BJ (cell line): ENCODE data around the gene MED28. TPM values are rescaled to one million over a fixed set of nuclear protein-coding genes. Genes with fewer than 3 reads are reported as not detected.

Source experiments
- CTCF ChIA-PET: fragments of 350-600 bp; formaldehyde crosslinking; extraction: SDS; loops from one replicate; lab custom pipeline; 2021; ENCODE audit warnings: antibody characterized with exemption, inconsistent platforms; lab: Yijun Ruan, JAX
- POLR2A ChIA-PET: fragments of 300-600 bp; sonication (Branson Sonifier 250); formaldehyde crosslinking; extraction: SDS; loops from one replicate; lab custom pipeline; 2021; ENCODE audit warnings: antibody characterized with exemption; lab: Charles Lee
- DNase-seq: peaks from one replicate; pipeline ENCODE4 v3.0.0-alpha.2; 2011; ENCODE audit warnings: low read depth
- H3K27me3 ChIP-seq: 2 replicates; pipeline ENCODE4 v1.6.0; 2011; ENCODE audit warnings: low read length; ENCODE audit not compliant: control insufficient read depth, insufficient read depth
- H3K36me3 ChIP-seq: 2 replicates; pipeline ENCODE4 v1.5.1; 2011; ENCODE audit warnings: low read length; ENCODE audit not compliant: control insufficient read depth, insufficient read depth
- H3K4me3 ChIP-seq: 2 replicates; pipeline ENCODE4 v1.5.1; 2011; ENCODE audit warnings: low read depth, mild to moderate bottlenecking, control low read depth, low read length
- CTCF ChIP-seq: IDR thresholded peaks from 2 replicates; pipeline ENCODE4 v1.5.1; 2011; ENCODE audit warnings: low read depth, mild to moderate bottlenecking, control low read depth, inconsistent platforms, low read length, moderate library complexity; ENCODE audit not compliant: insufficient read depth
- polyA plus RNA-seq: library from polyadenylated mRNA; depleted of rRNA; stranded (reverse); fragments of >200 nt; gene quantifications from 2 replicates; pipeline ENCODE4 v1.2.3, GENCODE V29; 2011; rRNA removed

The MED28 gene
- polyA plus RNA-seq, 1 experiment = 9.0 TPM

- no peak for TF ChIP-seq CTCF
- Histone ChIP-seq H3K36me3 (no peaks in the 10 kb centered on the region), H3K4me3 (no peak overlapping the region), H3K27me3 (no peaks in the 10 kb centered on the region)
- ChIA-PET POLR2A (no interaction called here), CTCF (no interaction called here)
- no peak for DNase-seq
Measured at GRCh38 chr4:17680559-17681280, 66.3 kb downstream of the MED28 start.

- CTCF ChIA-PET = no interaction called here
- no peak for TF ChIP-seq CTCF
- H3K27me3 ChIP-seq = no peaks in the 10 kb centered on the region
- no peak overlapping the region for H3K4me3 ChIP-seq
- no peak for DNase-seq
- H3K36me3 ChIP-seq = no peaks in the 10 kb centered on the region
- POLR2A ChIA-PET = no interaction called here
Measured at GRCh38 chr4:17681281-17682221, 67.1 kb downstream of the MED28 start.

- H3K4me3 ChIP-seq = no peak overlapping the region
- no peaks in the 10 kb centered on the region for H3K36me3 ChIP-seq
- TF ChIP-seq CTCF = no peak
- no peaks in the 10 kb centered on the region for H3K27me3 ChIP-seq
- DNase-seq = no peak
- ChIA-PET POLR2A (no interaction called here), CTCF (no interaction called here)
Measured at GRCh38 chr4:17682222-17682566, 67.8 kb downstream of the MED28 start.

Other genes with a start within 250 kb of the MED28 start
- 23.7 and 26.6 TPM in 2 replicates for gene QDPR, start 102.6 kb upstream of the MED28 start, polyA plus RNA-seq
- not detected in 2 replicates for gene CLRN2, start 99.5 kb upstream of the MED28 start, polyA plus RNA-seq
- 42.8 and 52.8 TPM in 2 replicates for gene LAP3, start 37.4 kb upstream of the MED28 start, polyA plus RNA-seq
- 0.01 and 0.02 TPM in 2 replicates for gene FAM184B, start 167.0 kb downstream of the MED28 start, polyA plus RNA-seq
- gene DCAF16, start 196.1 kb downstream of the MED28 start, polyA plus RNA-seq = 20.6 and 21.3 TPM in 2 replicates
- gene NCAPG, start 196.3 kb downstream of the MED28 start, polyA plus RNA-seq = 7.8 and 14.4 TPM in 2 replicates